Vagina (tissue), 2 donors: Measurements from ENCODE around the gene SAMD4A. TPM values are rescaled to one million over a fixed set of nuclear protein-coding genes. Genes with fewer than 3 reads are reported as not detected.

Experiments used
- DNase-seq, 2 donors: peaks; one replicate each; pipeline ENCODE4 v3.0.0-alpha.2; 2017; ENCODE audit errors: extremely low spot score in 2 of 2
- H3K27ac ChIP-seq: fragments of 200-600 bp; sonication (generic); one replicate; pipeline ENCODE4 v1.5.1; 2019
- H3K27me3 ChIP-seq: fragments of 200-600 bp; sonication (generic); one replicate; pipeline ENCODE4 v1.5.1; 2019
- H3K36me3 ChIP-seq, 2 donors: fragments of 200-600 bp; sonication (generic); one replicate each; pipeline ENCODE4 v1.5.1; 2017 to 2019
- H3K4me1 ChIP-seq: fragments of 200-600 bp; sonication (generic); one replicate; pipeline ENCODE4 v1.5.1; 2019
- H3K4me3 ChIP-seq, 2 donors: fragments of 200-600 bp; sonication (generic); 1 replicate in 1 of 2; 2 replicates in 1 of 2; pipeline ENCODE4 v1.5.1; 2016 to 2019
- H3K9me3 ChIP-seq: fragments of 200-600 bp; sonication (generic); one replicate; pipeline ENCODE4 v1.5.1; 2019
- POLR2A ChIP-seq, 2 donors: fragments of 450-650 bp; IDR thresholded peaks; one replicate each; pipeline ENCODE4 v1.6.1; 2017; ENCODE audit warnings: antibody characterized with exemption in 2 of 2, mild to moderate bottlenecking in 2 of 2, moderate library complexity in 2 of 2
- POLR2AphosphoS5 ChIP-seq, 2 donors: sonication (generic); formaldehyde crosslinking; IDR thresholded peaks; one replicate each; pipeline ENCODE4 v1.9.0; 2017; ENCODE audit warnings: antibody characterized with exemption in 2 of 2, mild to moderate bottlenecking in 2 of 2, low read depth in 1 of 2; ENCODE audit not compliant: insufficient read depth in 1 of 2
- intact Hi-C: fragments of 100-400 bp; cut with DNase I; formaldehyde crosslinking; loops from one replicate; pipeline ENCODE4 v1.15.1; 2023
- total RNA-seq: library from RNA; depleted of rRNA; stranded (reverse); fragments of >200 nt; gene quantifications from one replicate; pipeline ENCODE4 v1.2.3, GENCODE V29; 2016
- TF ChIP-seq, protein P1 (sequence below), 3 experiments: fragments of 450-650 bp in 2 of 3; fragments of 200-600 bp in 1 of 3; sonication (generic) in 1 of 3; IDR thresholded peaks; one replicate each; pipeline ENCODE4 v1.5.1; 2017 to 2019; ENCODE audit warnings: antibody characterized with exemption in 3 of 3, mild to moderate bottlenecking in 2 of 3, moderate library complexity in 2 of 3

SAMD4A gene
- total RNA-seq, 1 donor from 2014 or later = 43.0 TPM

DNA sequence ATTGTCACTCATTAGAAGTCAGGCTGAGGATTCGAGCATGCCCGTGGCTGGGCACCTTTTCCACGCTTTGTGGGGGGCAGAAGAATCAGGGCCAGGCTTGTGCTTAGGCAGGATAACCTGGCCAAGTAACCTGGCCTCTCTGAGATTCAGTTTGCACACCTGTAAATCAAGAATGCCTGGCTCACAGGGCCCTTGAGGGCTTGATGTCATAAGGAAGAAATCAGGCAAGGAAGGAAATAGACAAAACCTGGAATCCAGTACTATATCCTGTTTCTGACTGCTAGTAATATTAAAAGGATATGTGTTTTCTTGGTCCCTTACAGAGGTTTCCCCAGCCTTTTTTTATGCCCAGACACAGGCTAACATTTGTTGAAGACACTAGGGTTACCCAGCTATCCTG, 91.9 kb downstream of the SAMD4A start:
- intact Hi-C loops = no loop called here
- TF ChIP-seq POLR2A (IDR thresholded peaks at IDR 0.05) (no peak), POLR2AphosphoS5 (IDR thresholded peaks at IDR 0.05; ENCODE audit: insufficient read depth in 1 of 2, low read depth in 1 of 2) (no peak)
- TF ChIP-seq, protein P1, sequence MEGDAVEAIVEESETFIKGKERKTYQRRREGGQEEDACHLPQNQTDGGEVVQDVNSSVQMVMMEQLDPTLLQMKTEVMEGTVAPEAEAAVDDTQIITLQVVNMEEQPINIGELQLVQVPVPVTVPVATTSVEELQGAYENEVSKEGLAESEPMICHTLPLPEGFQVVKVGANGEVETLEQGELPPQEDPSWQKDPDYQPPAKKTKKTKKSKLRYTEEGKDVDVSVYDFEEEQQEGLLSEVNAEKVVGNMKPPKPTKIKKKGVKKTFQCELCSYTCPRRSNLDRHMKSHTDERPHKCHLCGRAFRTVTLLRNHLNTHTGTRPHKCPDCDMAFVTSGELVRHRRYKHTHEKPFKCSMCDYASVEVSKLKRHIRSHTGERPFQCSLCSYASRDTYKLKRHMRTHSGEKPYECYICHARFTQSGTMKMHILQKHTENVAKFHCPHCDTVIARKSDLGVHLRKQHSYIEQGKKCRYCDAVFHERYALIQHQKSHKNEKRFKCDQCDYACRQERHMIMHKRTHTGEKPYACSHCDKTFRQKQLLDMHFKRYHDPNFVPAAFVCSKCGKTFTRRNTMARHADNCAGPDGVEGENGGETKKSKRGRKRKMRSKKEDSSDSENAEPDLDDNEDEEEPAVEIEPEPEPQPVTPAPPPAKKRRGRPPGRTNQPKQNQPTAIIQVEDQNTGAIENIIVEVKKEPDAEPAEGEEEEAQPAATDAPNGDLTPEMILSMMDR (IDR thresholded peaks at IDR 0.05) = no peak
- Histone ChIP-seq H3K9me3 (no peaks in the 10 kb centered on the region), H3K27me3 (no peaks in the 10 kb centered on the region), H3K4me3 (no peak overlapping the region), H3K4me1 (peaks cover 20% of the 10 kb centered on the region), H3K36me3 (no peaks in the 10 kb centered on the region), H3K27ac (no peak overlapping the region)
- DNase-seq = no peak

DNA sequence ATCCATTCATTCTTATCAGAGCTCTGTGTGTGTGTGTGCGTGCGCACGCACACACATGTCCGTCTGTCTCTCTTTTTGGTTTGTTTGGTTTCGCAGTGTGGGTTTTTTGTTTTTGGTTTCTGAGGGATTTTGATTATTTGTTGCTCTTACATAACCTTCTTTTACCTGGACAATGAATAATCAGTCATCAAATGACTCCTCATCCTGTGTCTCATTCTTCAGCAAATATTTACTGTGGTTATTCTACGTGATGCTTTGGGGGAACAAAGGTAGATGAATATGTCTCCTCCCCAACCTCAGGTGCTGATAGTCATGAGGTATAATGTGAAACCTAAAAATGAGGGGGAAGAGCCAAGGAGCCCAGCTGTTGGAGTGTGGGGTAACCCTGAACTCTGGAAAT, 92.4 kb downstream of the SAMD4A start:
- H3K27ac ChIP-seq = no peak overlapping the region
- intact Hi-C loops = no loop called here

DNA sequence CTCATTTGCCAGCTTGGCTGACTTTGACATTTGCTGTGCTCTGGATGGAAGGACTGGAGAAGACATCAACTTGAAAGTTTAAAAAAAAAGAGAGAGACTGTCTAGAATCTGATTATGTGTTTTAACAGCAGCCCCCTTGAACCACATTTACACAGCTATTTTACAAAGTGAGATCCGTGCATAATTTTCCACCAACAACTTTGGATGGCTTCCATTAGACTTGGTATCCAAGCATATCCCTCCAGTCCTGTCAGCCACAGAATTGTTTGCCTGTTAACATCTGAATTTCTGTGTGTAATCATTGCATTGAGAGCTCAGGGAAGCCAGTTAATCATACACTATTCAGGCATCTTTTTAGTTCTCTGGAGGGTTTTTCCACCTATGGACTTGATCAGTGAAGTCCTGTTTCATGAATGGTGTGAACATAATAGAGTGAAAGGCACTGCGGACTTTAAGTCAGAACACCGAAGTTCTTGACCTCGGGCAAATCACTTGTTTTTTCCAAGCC, 93.7 kb downstream of the SAMD4A start:
- TF ChIP-seq POLR2AphosphoS5 (IDR thresholded peaks at IDR 0.05; ENCODE audit: insufficient read depth in 1 of 2, low read depth in 1 of 2) = no peak
- TF ChIP-seq, protein P1 (IDR thresholded peaks at IDR 0.05) = no peak
- TF ChIP-seq POLR2A (IDR thresholded peaks at IDR 0.05) = no peak
- Histone ChIP-seq H3K27ac (no peak overlapping the region), H3K9me3 (no peaks in the 10 kb centered on the region), H3K4me3 (no peak overlapping the region), H3K4me1 (peaks cover 11% of the 10 kb centered on the region), H3K27me3 (no peaks in the 10 kb centered on the region), H3K36me3 (no peaks in the 10 kb centered on the region)
- DNase-seq = no peak
- intact Hi-C loops = no loop called here

More for the DNA sequence above, 92.4 kb downstream of the SAMD4A start:
- no peaks in the 10 kb centered on the region for H3K27me3 ChIP-seq
- TF ChIP-seq, protein P1 (IDR thresholded peaks at IDR 0.05) = no peak
- no peak for TF ChIP-seq POLR2AphosphoS5 (IDR thresholded peaks at IDR 0.05; ENCODE audit: insufficient read depth in 1 of 2, low read depth in 1 of 2)
- TF ChIP-seq POLR2A (IDR thresholded peaks at IDR 0.05) = no peak
- H3K9me3 ChIP-seq = no peaks in the 10 kb centered on the region
- H3K36me3 ChIP-seq = no peaks in the 10 kb centered on the region
- no peak overlapping the region for H3K4me3 ChIP-seq
- no peak for DNase-seq
- peaks cover 15% of the 10 kb centered on the region for H3K4me1 ChIP-seq

DNA sequence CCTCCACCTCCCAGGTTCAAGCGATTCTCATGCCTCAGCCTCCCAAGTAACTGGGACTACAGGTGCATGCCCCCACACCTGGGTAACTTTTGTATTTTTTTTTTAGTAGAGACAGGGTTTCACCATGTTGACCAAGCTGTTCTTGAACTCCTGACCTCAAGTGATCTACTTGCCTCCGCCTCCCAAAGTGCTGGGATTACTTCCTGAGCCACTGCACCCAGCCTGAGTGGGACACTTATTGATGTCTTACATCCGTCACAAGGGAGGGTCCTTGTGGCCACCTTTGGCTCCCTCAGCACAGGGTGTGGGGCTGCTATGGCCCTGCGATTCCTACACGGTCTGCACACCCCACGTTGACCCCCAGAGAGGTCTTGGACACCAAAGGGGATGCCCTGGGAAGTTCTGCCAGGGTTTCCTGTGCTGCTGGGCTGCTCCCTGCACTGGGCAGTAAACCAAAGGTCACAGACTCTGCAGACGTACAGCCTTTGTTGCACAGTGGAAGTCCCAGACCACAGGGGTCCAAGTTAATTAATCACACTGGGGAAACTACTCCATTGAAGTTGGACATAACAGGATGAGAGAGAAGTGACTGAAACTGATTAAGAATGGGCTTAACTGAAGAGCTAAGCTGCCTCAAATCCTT, 95.7 kb downstream of the SAMD4A start:
- H3K9me3 ChIP-seq = no peaks in the 10 kb centered on the region
- TF ChIP-seq POLR2A (IDR thresholded peaks at IDR 0.05) (no peak), POLR2AphosphoS5 (IDR thresholded peaks at IDR 0.05; ENCODE audit: insufficient read depth in 1 of 2, low read depth in 1 of 2) (no peak)
- TF ChIP-seq, protein P1 (IDR thresholded peaks at IDR 0.05) = no peak

DNA sequence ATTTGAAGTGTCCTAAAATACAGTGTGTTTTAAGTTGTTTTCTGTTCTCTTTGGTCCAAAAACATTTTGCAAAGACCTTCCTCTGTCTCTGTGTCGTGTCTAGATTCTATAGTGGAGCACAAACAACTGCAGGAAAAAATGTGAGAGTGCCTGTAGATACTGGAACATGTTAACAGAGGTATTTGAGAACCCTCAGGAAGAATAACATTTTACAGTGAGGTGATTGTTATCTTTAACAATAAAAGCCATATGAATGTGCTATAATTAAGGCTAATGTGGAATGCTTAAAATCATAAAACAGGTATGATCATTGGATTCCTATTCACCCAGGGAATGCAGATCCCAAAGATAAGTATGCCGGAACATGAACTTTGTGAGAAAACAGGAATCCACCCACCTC, 98.0 kb downstream of the SAMD4A start:
- no peaks in the 10 kb centered on the region for H3K27me3 ChIP-seq
- H3K27ac ChIP-seq = no peak overlapping the region
- H3K9me3 ChIP-seq = no peaks in the 10 kb centered on the region
- H3K4me1 ChIP-seq = peaks cover 47% of the 10 kb centered on the region
- intact Hi-C loops = no loop called here
- H3K4me3 ChIP-seq = no peak overlapping the region
- no peak for TF ChIP-seq POLR2A (IDR thresholded peaks at IDR 0.05)
- no peaks in the 10 kb centered on the region for H3K36me3 ChIP-seq
- no peak for DNase-seq

More for the DNA sequence above, 95.7 kb downstream of the SAMD4A start:
- H3K4me3 ChIP-seq = no peak overlapping the region
- no peak for DNase-seq
- H3K4me1 ChIP-seq = peaks cover 23% of the 10 kb centered on the region
- no peaks in the 10 kb centered on the region for H3K27me3 ChIP-seq
- no peaks in the 10 kb centered on the region for H3K36me3 ChIP-seq
- no peak overlapping the region for H3K27ac ChIP-seq
- intact Hi-C loops = no loop called here
